GM23338 (cell line): ENCODE measurements around the gene RAB25. TPM values are rescaled to one million over a fixed set of nuclear protein-coding genes. Genes with fewer than 3 reads are reported as not detected.

Source experiments
- ATAC-seq: fragments of 200-7000 bp; cut with Tn5 transposase; 3 replicates; pipeline ENCODE4 v1.9.1; 2020
- DNase-seq: peaks from one replicate; pipeline ENCODE4 v3.0.0-alpha.2; 2015; ENCODE audit warnings: low spot score
- H2AFZ ChIP-seq: fragments of 200-600 bp; sonication (generic); 2 replicates; pipeline ENCODE4 v1.8.0; 2016; ENCODE audit warnings: antibody characterized with exemption, mild to moderate bottlenecking, moderate library complexity
- H3F3A ChIP-seq: fragments of 200-600 bp; sonication (generic); replicated peaks from 2 replicates; pipeline ENCODE4 v1.8.0; 2017; ENCODE audit warnings: antibody characterized with exemption, mixed run types, low read depth
- H3K27ac ChIP-seq: fragments of 200-600 bp; sonication (generic); 2 replicates; pipeline ENCODE4 v1.6.1; 2016; ENCODE audit warnings: low read depth
- H3K27me3 ChIP-seq: fragments of 200-600 bp; sonication (generic); 2 replicates; pipeline ENCODE4 v1.8.0; 2016; ENCODE audit warnings: mild to moderate bottlenecking, mixed run types, moderate library complexity; ENCODE audit not compliant: insufficient read depth
- H3K36me3 ChIP-seq: fragments of 200-600 bp; sonication (generic); 2 replicates; pipeline ENCODE4 v1.8.0; 2016; ENCODE audit warnings: mild to moderate bottlenecking; ENCODE audit not compliant: insufficient read depth
- H3K4me1 ChIP-seq: fragments of 200-600 bp; sonication (generic); 2 replicates; pipeline ENCODE4 v1.8.0; 2016; ENCODE audit warnings: mild to moderate bottlenecking, moderate library complexity; ENCODE audit not compliant: insufficient read depth
- H3K4me2 ChIP-seq: fragments of 200-600 bp; sonication (generic); 2 replicates; pipeline ENCODE4 v1.7.1; 2017; ENCODE audit warnings: mixed run types
- H3K4me3 ChIP-seq: fragments of 200-600 bp; sonication (generic); 2 replicates; pipeline ENCODE4 v1.6.1; 2016; ENCODE audit warnings: mixed run types
- H3K79me2 ChIP-seq: fragments of 200-600 bp; sonication (generic); replicated peaks from 2 replicates; pipeline ENCODE4 v1.8.0; 2017; ENCODE audit warnings: mild to moderate bottlenecking; ENCODE audit not compliant: insufficient read depth
- H3K9me2 ChIP-seq: fragments of 200-600 bp; sonication (generic); 2 replicates; pipeline ENCODE4 v1.8.0; 2017; ENCODE audit not compliant: insufficient read depth
- H4K20me1 ChIP-seq: fragments of 200-600 bp; sonication (generic); replicated peaks from 2 replicates; pipeline ENCODE4 v1.8.0; 2017; ENCODE audit warnings: mild to moderate bottlenecking; ENCODE audit not compliant: insufficient read depth
- H3K27ac Mint-ChIP-seq: 2 replicates; pipeline ENCODE4 v1.8.0; 2020; ENCODE audit warnings: inconsistent platforms, mild to moderate bottlenecking, moderate library complexity, mixed read lengths
- H3K27me3 Mint-ChIP-seq: 3 replicates; pipeline ENCODE4 v1.8.0; 2022; ENCODE audit warnings: low read depth, mild to moderate bottlenecking, moderate library complexity, mixed read lengths, inconsistent platforms; ENCODE audit not compliant: insufficient read depth, poor library complexity
- H3K36me3 Mint-ChIP-seq: 3 replicates; pipeline ENCODE4 v1.8.0; 2021; ENCODE audit warnings: low read depth, mild to moderate bottlenecking, inconsistent platforms, moderate library complexity, mixed read lengths
- H3K4me1 Mint-ChIP-seq: 3 replicates; pipeline ENCODE4 v1.8.0; 2020; ENCODE audit warnings: mild to moderate bottlenecking, inconsistent platforms, mixed read lengths
- H3K4me3 Mint-ChIP-seq: 3 replicates; pipeline ENCODE4 v1.8.0; 2021; ENCODE audit warnings: moderate library complexity, mild to moderate bottlenecking, inconsistent platforms, mixed read lengths
- H3K9me3 Mint-ChIP-seq: 3 replicates; pipeline ENCODE4 v1.8.0; 2020; ENCODE audit warnings: moderate library complexity, mild to moderate bottlenecking, inconsistent platforms, mixed read lengths
- CREB1 ChIP-seq: fragments of 250-450 bp; sonication (Bioruptor Pico); IDR thresholded peaks from 2 replicates; pipeline ENCODE4 v1.5.0; 2020; ENCODE audit warnings: low read depth, mild to moderate bottlenecking, moderate library complexity
- CTCF ChIP-seq, 2 experiments: fragments of 200-600 bp in 1 of 2; sonication (generic) in 1 of 2; conservative IDR thresholded peaks; 2 replicates each; pipeline versions ENCODE4 v1.5.1 to v1.6.1; 2016 to 2017; ENCODE audit warnings: antibody characterized with exemption in 2 of 2, low read depth in 2 of 2, mild to moderate bottlenecking in 2 of 2, moderate library complexity in 1 of 2
- ETS1 ChIP-seq: IDR thresholded peaks from 2 replicates; pipeline ENCODE4 v1.6.1; 2016; ENCODE audit warnings: antibody characterized with exemption
- EZH2 ChIP-seq: fragments of 200-600 bp; sonication (generic); IDR thresholded peaks from one replicate; pipeline ENCODE4 v1.8.0; 2017; ENCODE audit warnings: antibody characterized with exemption, mild to moderate bottlenecking, low read depth; ENCODE audit not compliant: unreplicated experiment
- EZH2phosphoT487 ChIP-seq: fragments of 200-600 bp; sonication (generic); IDR thresholded peaks from one replicate; pipeline ENCODE4 v1.8.1; 2018; ENCODE audit warnings: antibody characterized with exemption; ENCODE audit not compliant: unreplicated experiment
- NANOG ChIP-seq: IDR thresholded peaks from 2 replicates; pipeline ENCODE4 v1.6.1; 2016; ENCODE audit warnings: antibody characterized with exemption, borderline replicate concordance
- ZNF114 ChIP-seq: fragments of 250-450 bp; sonication (Bioruptor Pico); IDR thresholded peaks from 2 replicates; pipeline ENCODE4 v1.5.0; 2020; ENCODE audit warnings: mild to moderate bottlenecking, moderate library complexity
- ZNF331 ChIP-seq: fragments of 250-450 bp; sonication (Bioruptor Pico); IDR thresholded peaks from 2 replicates; pipeline ENCODE4 v1.5.0; 2020; ENCODE audit warnings: low read depth, mild to moderate bottlenecking, moderate library complexity
- ZNF462 ChIP-seq: fragments of 250-450 bp; sonication (Bioruptor Pico); IDR thresholded peaks from 2 replicates; pipeline ENCODE4 v1.5.0; 2020; ENCODE audit warnings: mild to moderate bottlenecking, moderate library complexity
- polyA plus RNA-seq: library from polyadenylated mRNA; unstranded; fragments of >200 nt; fragmentation: Nextera tagmentation; extraction: Ambion mirVana; gene quantifications from 2 replicates; pipeline ENCODE4 v1.2.1, GENCODE V29; 2016
- total RNA-seq: library from RNA; depleted of rRNA; stranded (reverse); fragments of >200 nt; shearing (Covaris generic); gene quantifications from 2 replicates; pipeline ENCODE4 v1.2.3, GENCODE V29; 2014

The RAB25 gene
- total and polyA plus RNA-seq, 2 experiments from 2014 or later, result 30.0 to 42.7 TPM

GRCh38 chr1:156048663-156049258 is 12.2 kb upstream of the RAB25 start:
- no peaks in the 10 kb centered on the region for H3K36me3 ChIP-seq
- H3K4me2 ChIP-seq, result no peak overlapping the region
- no peak overlapping the region for H3K4me3 ChIP-seq
- H3K36me3 Mint-ChIP-seq, result peaks cover 50% of the 10 kb centered on the region
- H3K9me3 Mint-ChIP-seq, result no peaks in the 10 kb centered on the region; the same call in 2 of the 3 replicates
- H4K20me1 ChIP-seq, result peaks cover 4% of the 10 kb centered on the region
- DNase-seq, result no peak
- TF ChIP-seq ZNF114 (CRISPR knock-in tag) (no peak), EZH2 (no peak), CREB1 (CRISPR knock-in tag) (no peak), NANOG (no peak), EZH2phosphoT487 (no peak), ETS1 (no peak), ZNF331 (CRISPR knock-in tag) (no peak), ZNF462 (CRISPR knock-in tag) (no peak), CTCF (conservative IDR thresholded peaks at IDR 0.05; ENCODE audit: low read depth in 2 of 2) (no peak)
- H3K9me2 ChIP-seq, result no peaks in the 10 kb centered on the region
- no peak overlapping the region for H3K4me3 Mint-ChIP-seq
- H3F3A ChIP-seq, result peaks cover 4% of the 10 kb centered on the region; the same call in 1 of the 2 replicates
- H3K79me2 ChIP-seq, result peaks cover 19% of the 10 kb centered on the region
- ATAC-seq, result no peak
- peaks cover 11% of the 10 kb centered on the region for H3K4me1 Mint-ChIP-seq
- 0 out of 2 replicates have a peak, but pooled peaks cover 5% of the 10 kb centered on the region for H3K4me1 ChIP-seq
- H3K27ac ChIP-seq, result no peak overlapping the region
- H3K27ac Mint-ChIP-seq, result no peak overlapping the region
- no peak overlapping the region for H2AFZ ChIP-seq
- no peaks in the 10 kb centered on the region for H3K27me3 ChIP-seq
- H3K27me3 Mint-ChIP-seq, result peaks cover 13% of the 10 kb centered on the region
